HG02981 (cell line): ENCODE data around the gene TENM4.
"Not testable (repeated sequence)": the region's sequence is repeated elsewhere in the genome, so short reads cannot be mapped to it uniquely, and the experiment has no call there.

Experiments used
- ATAC-seq: cut with Tn5 transposase; IDR thresholded peaks from one replicate; pipeline ENCODE4 v1.9.1; 2021; ENCODE audit warnings: mild to moderate bottlenecking, moderate library complexity; ENCODE audit not compliant: unreplicated experiment

The TENM4 gene

GRCh38 chr11:78990261-78990660 is 450.6 kb downstream of the TENM4 start:
- ATAC-seq, result no peak

GRCh38 chr11:78987748-78988147 is 453.1 kb downstream of the TENM4 start:
- ATAC-seq, result no peak

DNA sequence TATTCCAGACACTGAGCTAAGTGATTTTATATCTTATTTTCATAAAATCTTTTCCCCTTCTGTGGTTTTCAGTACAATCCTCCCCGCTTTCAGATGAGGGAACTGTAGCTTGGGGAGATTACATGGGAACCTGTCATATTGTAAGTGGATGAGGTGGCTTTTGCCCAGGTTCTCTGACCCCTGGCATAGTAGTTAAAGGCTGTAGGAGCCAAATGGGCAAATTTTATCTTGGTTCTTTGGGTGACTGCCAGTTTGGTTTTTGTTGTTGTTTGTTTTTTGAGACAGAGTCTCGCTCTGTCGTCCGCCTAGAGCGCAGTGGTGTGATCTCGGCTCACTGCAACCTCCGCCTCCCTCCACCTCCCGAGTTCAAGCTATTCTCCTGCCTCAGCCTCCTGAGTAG is 454.5 kb downstream of the TENM4 start:
- no peak for ATAC-seq

DNA sequence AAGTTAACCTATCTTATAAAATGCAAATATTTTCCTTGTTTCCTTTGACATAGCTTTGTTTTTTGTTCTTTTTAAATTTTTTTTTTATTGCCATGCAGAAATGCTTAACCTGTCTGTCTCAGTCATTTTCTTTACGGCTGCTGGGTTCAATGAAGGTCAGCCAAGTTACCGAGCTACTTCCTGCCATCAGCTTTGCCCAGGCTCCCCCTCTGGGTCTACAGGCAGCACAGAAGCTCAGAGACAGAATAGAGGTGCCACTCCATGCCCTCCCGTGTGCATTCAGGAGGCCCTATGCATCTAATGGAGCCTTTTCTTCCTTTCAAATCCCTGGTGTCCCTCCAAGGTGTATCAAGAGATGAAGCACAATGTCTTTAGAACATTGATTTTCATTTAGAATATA is 455.2 kb downstream of the TENM4 start:
- no peak for ATAC-seq

- ATAC-seq, result no peak
Observed at GRCh38 chr11:78982473-78982872, 458.4 kb downstream of the TENM4 start.

GRCh38 chr11:78981153-78981552 is 459.7 kb downstream of the TENM4 start:
- no peak for ATAC-seq

GRCh38 chr11:78978831-78979230 is 462.0 kb downstream of the TENM4 start:
- ATAC-seq, result no peak

GRCh38 chr11:78977848-78978247 is 463.0 kb downstream of the TENM4 start:
- not testable (repeated sequence) for ATAC-seq

- no peak for ATAC-seq
Observed at GRCh38 chr11:78977009-78977408, 463.8 kb downstream of the TENM4 start.

DNA sequence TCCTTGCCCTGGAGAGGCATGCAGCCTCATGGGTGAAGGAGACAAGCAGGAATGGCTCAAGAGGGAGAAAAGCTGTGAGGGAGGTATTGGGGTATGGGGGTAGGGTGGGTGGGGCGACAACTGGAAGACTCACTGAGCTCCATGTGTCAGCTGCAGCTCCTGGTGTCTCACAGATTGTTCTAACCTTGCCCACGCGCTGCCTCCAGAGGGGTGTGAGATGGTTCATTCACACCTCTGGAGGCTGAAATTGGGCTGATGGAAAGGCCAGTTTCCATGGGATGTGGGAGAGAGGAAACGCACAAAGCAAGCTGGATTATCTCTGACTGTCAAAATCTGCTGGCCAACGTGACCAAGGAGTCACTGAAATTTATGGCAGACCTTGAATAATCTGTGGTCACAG is 465.7 kb downstream of the TENM4 start:
- ATAC-seq, result no peak

- ATAC-seq, result no peak
Observed at GRCh38 chr11:78973876-78974275, 467.0 kb downstream of the TENM4 start.

DNA sequence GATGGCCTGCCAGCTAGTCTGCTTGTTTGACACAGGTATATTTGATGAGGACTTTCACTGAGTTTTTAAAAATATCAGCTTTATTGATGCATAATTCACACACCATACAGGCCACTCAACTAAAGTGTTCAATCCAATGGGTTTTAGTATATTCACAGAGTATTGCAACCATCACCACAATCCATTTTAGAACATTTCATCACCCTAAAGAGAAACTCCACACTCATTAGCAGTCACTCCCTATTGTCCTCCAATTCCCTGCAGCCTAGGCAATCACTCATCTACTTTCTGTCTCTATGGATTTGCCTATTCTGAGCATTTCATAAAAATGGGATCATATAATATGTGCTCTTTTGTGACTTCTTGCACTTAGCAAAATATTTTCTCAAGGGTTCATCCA is 468.2 kb downstream of the TENM4 start:
- no peak for ATAC-seq

DNA sequence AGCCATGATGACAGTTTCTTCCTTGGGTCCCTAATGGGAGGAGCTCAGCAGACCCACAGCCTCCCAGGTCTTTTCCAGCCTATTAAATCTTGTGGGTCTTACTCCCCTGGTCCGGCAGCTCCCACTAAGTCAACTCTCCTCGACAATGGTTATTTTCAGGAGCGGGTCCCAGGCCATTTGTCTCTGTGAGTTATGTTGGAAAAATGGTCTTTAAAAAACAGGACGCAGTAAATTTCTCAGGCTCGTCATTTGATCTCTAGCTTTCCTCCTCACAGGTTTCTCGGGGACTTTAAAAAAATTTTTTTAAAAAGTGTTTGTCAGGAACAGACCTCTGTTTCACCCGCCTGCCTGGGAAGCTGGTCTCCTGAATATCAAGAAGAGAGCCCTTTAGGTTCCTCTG is 468.7 kb downstream of the TENM4 start:
- no peak for ATAC-seq

- ATAC-seq, result no peak
Observed at GRCh38 chr11:78967811-78968210, 473.0 kb downstream of the TENM4 start.

- ATAC-seq, result no peak
Observed at GRCh38 chr11:78965432-78965831, 475.4 kb downstream of the TENM4 start.

GRCh38 chr11:78961937-78962701 is 478.7 kb downstream of the TENM4 start:
- no peak for ATAC-seq

DNA sequence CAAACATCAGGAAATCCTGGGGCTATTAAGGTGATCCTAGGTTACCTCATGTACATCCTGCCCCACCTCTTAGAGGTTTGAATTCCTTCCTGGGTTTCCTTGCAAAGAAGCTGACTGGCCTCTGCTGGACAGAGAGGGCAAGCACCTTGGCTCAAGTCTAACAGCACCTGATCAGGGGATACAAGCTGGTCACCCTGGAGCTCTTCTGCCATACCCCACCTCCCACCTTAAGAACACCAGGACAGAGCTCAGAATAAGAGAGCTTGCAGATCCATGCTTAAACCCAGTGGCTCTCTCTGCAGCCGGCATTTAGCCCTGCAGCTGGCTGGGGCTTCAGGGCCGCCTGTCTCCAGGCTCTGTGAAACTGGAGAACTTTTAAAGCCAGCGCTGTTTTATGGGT is 479.6 kb downstream of the TENM4 start:
- ATAC-seq, result no peak

DNA sequence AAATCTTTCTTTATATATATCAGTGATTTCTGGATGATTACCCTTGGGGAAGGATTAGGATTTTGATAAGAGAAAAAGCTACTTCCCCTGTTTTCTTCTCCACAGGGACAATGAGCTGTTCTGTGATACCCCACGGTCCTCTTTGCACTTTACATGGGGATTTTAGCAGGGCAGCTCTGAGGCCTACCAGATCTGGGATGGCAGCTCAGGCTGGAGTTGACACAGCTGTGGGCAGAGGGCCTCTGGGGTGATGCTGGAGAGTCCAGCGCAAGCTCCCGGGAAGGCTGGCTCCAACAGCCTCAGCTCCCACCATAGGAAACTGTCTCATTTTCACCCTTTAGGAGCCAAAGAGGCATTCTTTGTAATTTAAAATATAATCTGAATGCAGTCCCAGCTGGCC is 482.4 kb downstream of the TENM4 start:
- ATAC-seq, result no peak

DNA sequence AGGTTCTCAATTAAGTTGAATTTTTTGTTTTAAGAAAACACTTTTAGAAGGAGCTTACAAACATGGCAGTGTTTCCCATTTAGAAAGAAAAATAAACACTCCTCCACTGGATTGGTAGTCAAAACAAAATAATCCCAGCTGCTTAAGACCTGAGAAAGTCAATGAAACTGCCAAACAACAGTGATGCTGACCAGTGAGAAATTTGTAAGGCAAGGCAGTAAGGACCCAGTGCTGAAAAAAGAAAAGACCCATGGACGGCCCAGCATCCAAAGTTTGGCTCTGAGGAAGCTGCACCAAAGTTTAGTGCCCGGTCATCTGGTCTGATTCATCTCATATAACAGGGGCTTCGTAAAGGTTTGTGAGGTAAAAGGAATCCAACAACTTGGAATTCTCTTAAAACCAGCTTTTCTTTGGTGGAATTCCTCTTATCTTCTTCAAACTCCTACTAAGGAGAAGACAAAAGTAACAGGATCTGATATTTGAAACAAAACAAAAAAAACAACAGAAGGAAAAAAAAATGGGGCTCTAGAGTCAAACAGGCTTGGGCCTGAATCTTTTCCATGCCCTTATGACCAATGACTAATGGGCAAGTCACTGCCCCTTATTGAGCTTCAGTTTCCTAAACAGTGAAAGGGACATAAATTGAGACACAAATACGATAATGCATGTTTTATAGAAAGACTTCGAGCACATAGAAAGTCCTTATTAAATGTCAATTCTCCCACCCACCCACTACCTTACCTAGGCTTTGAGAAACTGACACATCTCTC is 483.2 kb downstream of the TENM4 start:
- ATAC-seq, result no peak

- ATAC-seq, result no peak
Observed at GRCh38 chr11:78954696-78955095, 486.1 kb downstream of the TENM4 start.

GRCh38 chr11:78954261-78954660 is 486.6 kb downstream of the TENM4 start:
- no peak for ATAC-seq

DNA sequence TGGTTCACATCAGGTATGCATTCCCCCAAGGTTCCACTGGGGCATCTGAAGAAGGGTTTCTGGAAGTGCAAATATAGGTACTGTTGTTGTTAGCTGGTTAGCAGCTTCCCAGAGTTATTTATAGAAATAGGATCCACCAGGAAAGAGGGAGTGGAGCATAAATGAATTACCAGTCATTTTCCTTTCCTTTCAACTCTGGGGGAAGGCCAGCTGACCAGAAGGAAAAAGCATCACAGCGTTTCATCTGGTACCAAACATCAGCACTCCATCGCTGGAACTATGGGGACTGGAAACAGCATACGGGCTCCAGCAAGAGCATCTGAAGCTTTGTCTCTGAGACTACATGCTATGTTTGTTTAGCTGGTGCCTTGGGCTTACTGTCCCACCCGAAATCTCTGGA is 487.9 kb downstream of the TENM4 start:
- ATAC-seq, result no peak
